ENCODE measurements around the gene SORCS2. TPM values are rescaled to one million over a fixed set of nuclear protein-coding genes. Genes with fewer than 3 reads are reported as not detected.

SORCS2 gene
- total RNA-seq, 1 donor = 0.27 TPM

GRCh38 chr4:7273738-7274297 lies 81.5 kb downstream of the SORCS2 start:
- H3K4me3 ChIP-seq (ENCODE audit: low read depth, low read length) = no peak overlapping the region
- DNase-seq (ENCODE audit: low read depth) = no peak
- no peak for TF ChIP-seq CTCF (IDR thresholded peaks at IDR 0.05; ENCODE audit: insufficient read depth, low read length)

GRCh38 chr4:7275067-7275466 lies 82.7 kb downstream of the SORCS2 start:
- no peak for DNase-seq (ENCODE audit: low read depth)
- no peak for TF ChIP-seq CTCF (IDR thresholded peaks at IDR 0.05; ENCODE audit: insufficient read depth, low read length)
- H3K4me3 ChIP-seq (ENCODE audit: low read depth, low read length) = no peak overlapping the region

- no peak for DNase-seq (ENCODE audit: low read depth)
- H3K4me3 ChIP-seq (ENCODE audit: low read depth, low read length) = no peak overlapping the region
- TF ChIP-seq CTCF (IDR thresholded peaks at IDR 0.05; ENCODE audit: insufficient read depth, low read length) = no peak
Observed at GRCh38 chr4:7275490-7276154, 83.3 kb downstream of the SORCS2 start.

GRCh38 chr4:7276515-7276914 lies 84.2 kb downstream of the SORCS2 start:
- no peak overlapping the region for H3K4me3 ChIP-seq (ENCODE audit: low read depth, low read length)
- peak; percentile 39 for DNase-seq (ENCODE audit: low read depth)
- no peak for TF ChIP-seq CTCF (IDR thresholded peaks at IDR 0.05; ENCODE audit: insufficient read depth, low read length)

GRCh38 chr4:7278071-7278765 lies 85.9 kb downstream of the SORCS2 start:
- no peak for DNase-seq (ENCODE audit: low read depth)
- TF ChIP-seq CTCF (IDR thresholded peaks at IDR 0.05; ENCODE audit: insufficient read depth, low read length) = no peak
- H3K4me3 ChIP-seq (ENCODE audit: low read depth, low read length) = no peak overlapping the region

GRCh38 chr4:7278981-7279380 lies 86.6 kb downstream of the SORCS2 start:
- TF ChIP-seq CTCF (IDR thresholded peaks at IDR 0.05; ENCODE audit: insufficient read depth, low read length) = no peak
- no peak for DNase-seq (ENCODE audit: low read depth)
- H3K4me3 ChIP-seq (ENCODE audit: low read depth, low read length) = no peak overlapping the region
